K562 (cell line): ENCODE results near the gene ZKSCAN3. TPM values are rescaled to one million over a fixed set of nuclear protein-coding genes. Genes with fewer than 3 reads are reported as not detected.

Experiments used
- ARID1B ChIP-seq: fragments of 450-650 bp; IDR thresholded peaks from 2 replicates; pipeline ENCODE4 v1.6.1; 2016; ENCODE audit warnings: antibody characterized with exemption, mild to moderate bottlenecking, inconsistent platforms
- CHD4 ChIP-seq: fragments of 200-600 bp; sonication (generic); IDR thresholded peaks from 3 replicates; pipeline ENCODE4 v1.6.1; 2012; ENCODE audit warnings: low read depth, mild to moderate bottlenecking, mixed read lengths, low read length, inconsistent platforms; ENCODE audit not compliant: insufficient read depth, insufficient replicate concordance, poor library complexity, severe bottlenecking
- FIP1L1 ChIP-seq: fragments of 200-400 bp; formaldehyde crosslinking; IDR thresholded peaks from 2 replicates; pipeline ENCODE4 v1.6.1; 2018; ENCODE audit warnings: mild to moderate bottlenecking, low read depth, low read length; ENCODE audit not compliant: poor library complexity, severe bottlenecking
- MCM3 ChIP-seq: fragments of 450-650 bp; IDR thresholded peaks from 2 replicates; pipeline ENCODE4 v1.6.1; 2016
- REST ChIP-seq, 2 experiments: fragments of 450-650 bp; formaldehyde crosslinking in 1 of 2; IDR thresholded peaks; 2 replicates each; pipeline versions ENCODE4 v1.4.0 to v1.6.1; 2014 to 2020; ENCODE audit warnings: mild to moderate bottlenecking in 2 of 2, borderline replicate concordance in 1 of 2, low read depth in 1 of 2
- SMARCC2 ChIP-seq: fragments of 450-650 bp; IDR thresholded peaks from 2 replicates; pipeline ENCODE4 v1.6.1; 2017; ENCODE audit warnings: antibody characterized with exemption, moderate library complexity, mild to moderate bottlenecking, low read depth
- ZMIZ1 ChIP-seq, 2 experiments: fragments of 150-350 bp in 1 of 2; IDR thresholded peaks; 2 replicates each; pipeline ENCODE4 v1.6.1; 2012 to 2016; ENCODE audit warnings: low read depth in 2 of 2, low read length in 2 of 2, mild to moderate bottlenecking in 1 of 2, moderate library complexity in 1 of 2
- ZNF133 ChIP-seq: fragments of 250-450 bp; sonication (Bioruptor Pico); IDR thresholded peaks from 2 replicates; pipeline ENCODE4 v1.4.0; 2020; ENCODE audit warnings: mild to moderate bottlenecking
- ZNF639 ChIP-seq, 2 experiments: fragments of 200-800 bp in 1 of 2; sonication (Bioruptor generic) in 1 of 2; sonication (generic) in 1 of 2; formaldehyde crosslinking in 1 of 2; IDR thresholded peaks in 1 of 2; conservative IDR thresholded peaks in 1 of 2; 2 replicates each; pipeline versions ENCODE4 v1.5.0 to v1.6.1; 2016 to 2020; ENCODE audit warnings: missing compliant biosample characterization in 1 of 2, missing genetic modification characterization in 1 of 2, missing genetic modification reagents in 1 of 2
- ZSCAN29 ChIP-seq: fragments of 450-650 bp; IDR thresholded peaks from 2 replicates; pipeline ENCODE4 v1.6.1; 2017
- polyA plus RNA-seq, 8 experiments: library from polyadenylated mRNA; depleted of rRNA in 4 of 8; stranded (reverse) in 5 of 8; unstranded in 3 of 8; fragments of >200 nt; fragmentation: Nextera tagmentation in 2 of 8; fragmentation: Illumina TruSeq in 1 of 8; extraction: Ambion mirVana in 2 of 8; extraction: Trizol in 1 of 8; gene quantifications; 2 replicates each; pipeline versions ENCODE4 v1.2.1 to v1.2.3, GENCODE V29; 2011 to 2014; ENCODE audit warnings: inconsistent platforms in 1 of 8, missing spikeins in 1 of 8
- total RNA-seq, 7 experiments: library from RNA; depleted of rRNA in 6 of 7; stranded (reverse); fragments of >200 nt in 6 of 7; fragmentation: Illumina TruSeq in 2 of 7; extraction: Trizol in 2 of 7; gene quantifications; 2 replicates each; pipeline versions ENCODE4 v1.2.1 to v1.2.3, GENCODE V29; 2011 to 2021; ENCODE audit warnings: low replicate concordance in 1 of 7
- TF ChIP-seq, protein P1 (sequence below), 2 experiments: fragments of 450-650 bp; IDR thresholded peaks; 2 replicates each; pipeline ENCODE4 v1.6.1; 2016

The ZKSCAN3 gene
- total and polyA plus RNA-seq, 9 of the 15 experiments (the other 6 are each of a cell fraction or from before 2014, with no cell fraction given), result 3.0 to 12.4 (median 10.2) TPM

DNA sequence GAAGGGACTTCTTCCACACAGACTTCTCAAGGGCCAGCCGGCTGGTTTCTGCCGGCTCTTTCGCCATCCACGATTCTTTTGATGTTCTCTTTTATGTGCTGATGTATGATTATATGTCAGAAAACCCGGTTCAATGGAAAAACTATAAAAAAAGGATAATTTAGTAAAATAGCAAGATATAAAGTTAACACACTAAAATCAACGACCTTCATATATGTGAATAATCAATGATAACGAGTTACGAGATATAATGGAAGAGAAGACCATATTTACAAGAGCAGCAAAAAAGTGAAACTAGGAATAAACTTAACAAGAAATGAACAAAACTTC is 50.3 kb downstream of the ZKSCAN3 start (continued):
- 0 out of 2 replicates have a peak, but pooled peaks have one; percentile 2 for TF ChIP-seq REST (IDR thresholded peaks at IDR 0.05; ENCODE audit: borderline replicate concordance)
- no peak for TF ChIP-seq REST (CRISPR knock-in tag; IDR thresholded peaks at IDR 0.05; ENCODE audit: low read depth)
- TF ChIP-seq ARID1B, result no peak
- no peak for TF ChIP-seq MCM3
- no peak for TF ChIP-seq ZNF133
- peak; percentile 47; the same call in 1 of the 2 replicates for TF ChIP-seq SMARCC2
- TF ChIP-seq FIP1L1, result no peak
- TF ChIP-seq ZSCAN29, result 0 out of 2 replicates have a peak, but pooled peaks have one; percentile 3
- TF ChIP-seq, protein P1, sequence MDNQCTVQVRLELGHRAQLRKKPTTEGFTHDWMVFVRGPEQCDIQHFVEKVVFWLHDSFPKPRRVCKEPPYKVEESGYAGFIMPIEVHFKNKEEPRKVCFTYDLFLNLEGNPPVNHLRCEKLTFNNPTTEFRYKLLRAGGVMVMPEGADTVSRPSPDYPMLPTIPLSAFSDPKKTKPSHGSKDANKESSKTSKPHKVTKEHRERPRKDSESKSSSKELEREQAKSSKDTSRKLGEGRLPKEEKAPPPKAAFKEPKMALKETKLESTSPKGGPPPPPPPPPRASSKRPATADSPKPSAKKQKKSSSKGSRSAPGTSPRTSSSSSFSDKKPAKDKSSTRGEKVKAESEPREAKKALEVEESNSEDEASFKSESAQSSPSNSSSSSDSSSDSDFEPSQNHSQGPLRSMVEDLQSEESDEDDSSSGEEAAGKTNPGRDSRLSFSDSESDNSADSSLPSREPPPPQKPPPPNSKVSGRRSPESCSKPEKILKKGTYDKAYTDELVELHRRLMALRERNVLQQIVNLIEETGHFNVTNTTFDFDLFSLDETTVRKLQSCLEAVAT (IDR thresholded peaks at IDR 0.05), result no peak
- no peak for TF ChIP-seq CHD4
- no peak for TF ChIP-seq ZMIZ1 (IDR thresholded peaks at IDR 0.05; ENCODE audit: low read depth in 2 of 2, low read length in 2 of 2)
- no peak for TF ChIP-seq ZNF639 (CRISPR knock-in tag; conservative IDR thresholded peaks at IDR 0.05 in 1 of 2, IDR thresholded peaks at IDR 0.05 in 1 of 2)
